ENCODE results near the gene KLHL26.

KLHL26 gene

GRCh38 chr19:18636969-18637629 lies at the start of gene KLHL26:
Gene KLHL26 (plus strand): TSS chr19:18637028. CDS start chr19:18637055, 27 bp downstream.
- peak within 1 kb of the TSS; percentile 97 for H3K4me3 ChIP-seq (ENCODE audit: low read depth, low read length)
- TF ChIP-seq CTCF (IDR thresholded peaks at IDR 0.05; ENCODE audit: insufficient read depth, low read depth, low read length, missing control alignments) = no peak
- no peak for DNase-seq (ENCODE audit: low read depth)

GRCh38 chr19:18587561-18587960 lies 49.3 kb upstream of the KLHL26 start:
- DNase-seq (ENCODE audit: low read depth) = no peak
- H3K4me3 ChIP-seq (ENCODE audit: low read depth, low read length) = peak overlapping the region; percentile 75
- no peak for TF ChIP-seq CTCF (IDR thresholded peaks at IDR 0.05; ENCODE audit: insufficient read depth, low read depth, low read length, missing control alignments)

- no peak for TF ChIP-seq CTCF (IDR thresholded peaks at IDR 0.05; ENCODE audit: insufficient read depth, low read depth, low read length, missing control alignments)
- H3K4me3 ChIP-seq (ENCODE audit: low read depth, low read length) = peak overlapping the region; percentile 75
- no peak for DNase-seq (ENCODE audit: low read depth)
These were observed 48.7 kb upstream of the KLHL26 start for GRCh38 chr19:18587962-18588610.

- peak; percentile 95 for DNase-seq (ENCODE audit: low read depth)
- TF ChIP-seq CTCF (IDR thresholded peaks at IDR 0.05; ENCODE audit: insufficient read depth, low read depth, low read length, missing control alignments) = peak; percentile 93
- H3K4me3 ChIP-seq (ENCODE audit: low read depth, low read length) = peak within 1 kb of the TSS; percentile 75
These were observed 48.0 kb upstream of the KLHL26 start, which contains the start of gene REX1BD for GRCh38 chr19:18588611-18589379. Gene REX1BD (plus strand): TSS chr19:18588798. CDS start chr19:18588802, 4 bp downstream.

GRCh38 chr19:18589380-18590272 lies 47.2 kb upstream of the KLHL26 start:
- H3K4me3 ChIP-seq (ENCODE audit: low read depth, low read length) = peak overlapping the region; percentile 75
- peak; percentile 87 for DNase-seq (ENCODE audit: low read depth)
- peak; percentile 14 for TF ChIP-seq CTCF (IDR thresholded peaks at IDR 0.05; ENCODE audit: insufficient read depth, low read depth, low read length, missing control alignments)
